B cell (primary cell): Measurements from ENCODE around the gene PAQR3. TPM values are rescaled to one million over a fixed set of nuclear protein-coding genes. Genes with fewer than 3 reads are reported as not detected.
A peak's percentile ranks its signal among the peaks of the same experiment; 100 is the strongest.

Experiments
- ATAC-seq: fragments of 200-7000 bp; cut with Tn5 transposase; one replicate; pipeline ENCODE4 v1.10.0; 2021; ENCODE audit warnings: low read depth, mild to moderate bottlenecking, moderate number of reproducible peaks, moderate library complexity
- CTCF ChIA-PET: fragments of 350-600 bp; sonication (Branson Sonifier 250); formaldehyde crosslinking; loops from one replicate; lab custom pipeline; 2021; ENCODE audit warnings: antibody characterized with exemption, inconsistent platforms; lab: Charles Lee
- POLR2A ChIA-PET: fragments of 350-600 bp; sonication (Branson Sonifier 250); formaldehyde crosslinking; loops from one replicate; lab custom pipeline; 2021; ENCODE audit warnings: antibody characterized with exemption; lab: Charles Lee
- DNase-seq: peaks from one replicate; pipeline ENCODE4 v3.0.0; 2013
- H2AFZ ChIP-seq: 2 replicates; pipeline ENCODE4 v1.6.1; 2012; ENCODE audit warnings: mild to moderate bottlenecking, low read depth, low read length; ENCODE audit not compliant: insufficient read depth, poor library complexity, severe bottlenecking
- H3K27ac ChIP-seq, 2 donors: 1 replicate in 1 of 2; 2 replicates in 1 of 2; pipeline ENCODE4 v1.5.1; 2012 to 2013; ENCODE audit warnings: low read length in 2 of 2, mild to moderate bottlenecking in 2 of 2, moderate library complexity in 1 of 2
- H3K27me3 ChIP-seq, 4 experiments: fragments of 200-600 bp in 1 of 4; sonication (generic) in 1 of 4; replicated peaks in 1 of 4; 1 replicate in 2 of 4; 2 replicates in 2 of 4; pipeline versions ENCODE4 v1.6.1 to v1.7.0; 2013 to 2016; ENCODE audit warnings: low read length in 3 of 4, mild to moderate bottlenecking in 2 of 4, mixed read lengths in 1 of 4, moderate library complexity in 1 of 4; ENCODE audit not compliant: insufficient read depth in 4 of 4, control insufficient read depth in 3 of 4; ENCODE audit errors: control extremely low read depth in 1 of 4
- H3K36me3 ChIP-seq, 2 experiments: replicated peaks in 1 of 2; 1 replicate in 1 of 2; 2 replicates in 1 of 2; pipeline versions ENCODE4 v1.6.1 to v1.7.1; 2013; ENCODE audit warnings: low read length in 1 of 2; ENCODE audit not compliant: insufficient read depth in 2 of 2, control insufficient read depth in 1 of 2; ENCODE audit errors: control extremely low read depth in 1 of 2, extremely low read depth in 1 of 2
- H3K4me1 ChIP-seq, 2 donors: fragments of 200-600 bp in 1 of 2; sonication (generic) in 1 of 2; 1 replicate in 1 of 2; 2 replicates in 1 of 2; pipeline versions ENCODE4 v1.5.1 to v1.6.1; 2013 to 2017; ENCODE audit warnings: low read length in 2 of 2; ENCODE audit not compliant: control insufficient read depth in 2 of 2, insufficient read depth in 2 of 2
- H3K4me2 ChIP-seq: replicated peaks from 2 replicates; pipeline ENCODE3; 2012; ENCODE audit warnings: mild to moderate bottlenecking, low read depth, low read length; ENCODE audit not compliant: poor library complexity, severe bottlenecking
- H3K4me3 ChIP-seq, 5 experiments: fragments of 200-600 bp in 1 of 5; sonication (generic) in 1 of 5; 1 replicate in 3 of 5; 2 replicates in 2 of 5; pipeline versions ENCODE4 v1.5.1 to v1.7.0; 2011 to 2016; ENCODE audit warnings: low read length in 4 of 5, mild to moderate bottlenecking in 4 of 5, low read depth in 2 of 5, control low read depth in 1 of 5, moderate library complexity in 1 of 5; ENCODE audit not compliant: insufficient read depth in 1 of 5; ENCODE audit errors: control extremely low read depth in 1 of 5, extremely low read depth in 1 of 5
- H3K79me2 ChIP-seq: fragments of 200-600 bp; sonication (generic); one replicate; pipeline ENCODE4 v1.6.0; 2016; ENCODE audit warnings: low read length; ENCODE audit not compliant: control insufficient read depth, insufficient read depth
- H3K9ac ChIP-seq: fragments of 200-600 bp; sonication (generic); 2 replicates; pipeline ENCODE4 v1.6.1; 2017; ENCODE audit warnings: mild to moderate bottlenecking, low read length, moderate library complexity
- H3K9me3 ChIP-seq, 3 donors: one replicate each; pipeline versions ENCODE4 v1.6.1 to v1.7.1; 2013; ENCODE audit warnings: low read length in 2 of 3; ENCODE audit not compliant: control insufficient read depth in 2 of 3, insufficient read depth in 1 of 3; ENCODE audit errors: control extremely low read depth in 1 of 3
- H4K20me1 ChIP-seq: 2 replicates; pipeline ENCODE4 v1.6.0; 2012; ENCODE audit warnings: mild to moderate bottlenecking, low read length; ENCODE audit not compliant: insufficient read depth, control insufficient read depth, poor library complexity, severe bottlenecking
- H3K27ac Mint-ChIP-seq: one replicate; pipeline ENCODE4 v1.8.0; 2021; ENCODE audit warnings: mixed read lengths
- H3K27me3 Mint-ChIP-seq: one replicate; pipeline ENCODE4 v1.8.0; 2021; ENCODE audit warnings: mixed read lengths
- H3K4me1 Mint-ChIP-seq: one replicate; pipeline ENCODE4 v1.8.0; 2021; ENCODE audit warnings: mixed read lengths
- H3K4me3 Mint-ChIP-seq: one replicate; pipeline ENCODE4 v1.8.0; 2021; ENCODE audit warnings: mixed read lengths
- H3K9me3 Mint-ChIP-seq: one replicate; pipeline ENCODE4 v1.8.0; 2022; ENCODE audit warnings: mixed read lengths; ENCODE audit not compliant: insufficient read depth
- CTCF ChIP-seq: fragments of 200-600 bp; IDR thresholded peaks from one replicate; pipeline ENCODE4 v1.8.0; 2022; ENCODE audit warnings: antibody characterized with exemption, mild to moderate bottlenecking
- EZH2 ChIP-seq: IDR thresholded peaks from 2 replicates; pipeline ENCODE4 v1.6.1; 2012; ENCODE audit warnings: borderline replicate concordance, low read depth, mild to moderate bottlenecking, moderate library complexity, low read length; ENCODE audit not compliant: insufficient read depth, poor library complexity, severe bottlenecking
- WGBS: methylation state at CpG from one replicate; pipeline ENCODE4 v1.1.5; 2013; ENCODE audit warnings: missing lambda C conversion rate; ENCODE audit not compliant: insufficient coverage; 5-methylcytosine and 5-hydroxymethylcytosine counted together
- intact Hi-C: fragments of 100-400 bp; cut with micrococcal nuclease; formaldehyde crosslinking; loops from one replicate; pipeline ENCODE4 v1.10.0; 2022
- polyA plus RNA-seq: library from polyadenylated mRNA; depleted of rRNA; stranded (reverse); fragments of >200 nt; gene quantifications from 2 replicates; pipeline ENCODE4 v1.2.3, GENCODE V29; 2012
- total RNA-seq, 2 donors: library from RNA; stranded (reverse); fragments of 120-200 nt in 1 of 2; gene quantifications; 1 replicate in 1 of 2; 2 replicates in 1 of 2; pipeline versions ENCODE4 v1.2.3 to v1.2.4, GENCODE V29; 2013 to 2022

PAQR3 gene
- total and polyA plus RNA-seq, 2 donors (not counting 1 experiment from before 2014, with no cell fraction given) = 5.3 to 12.6 TPM

GRCh38 chr4:78863991-78864390 is 75.2 kb downstream of the PAQR3 start:
- H3K9me3 ChIP-seq = no peaks in the 10 kb centered on the region
- ChIA-PET POLR2A (no interaction called here), CTCF (interaction anchor here (0.6 to 6.4 kb wide), 39 partner anchors 8 to 1601 kb away, joined by 3 to 164 read pairs (median 4); partner anchors contain the start of gene BMP2K)
- DNase-seq (no peak), ATAC-seq (no peak)
- no peak overlapping the region for H3K4me2 ChIP-seq
- TF ChIP-seq EZH2 (no peak), CTCF (no peak)
- Mint-ChIP-seq H3K9me3 (no peaks in the 10 kb centered on the region), H3K4me3 (no peak overlapping the region), H3K27ac (peak overlapping the region; percentile 7), H3K4me1 (peaks cover 17% of the 10 kb centered on the region), H3K27me3 (no peaks in the 10 kb centered on the region)
- H3K4me3 ChIP-seq = no peak overlapping the region
- no peak overlapping the region for H3K9ac ChIP-seq
- intact Hi-C loops = loop anchor here (1.0 to 10.0 kb wide), 7 partner anchors 19 to 905 kb away; partner anchors contain the start of gene BMP2K
- peaks cover 14% of the 10 kb centered on the region for H3K79me2 ChIP-seq
- no CpG with 5 or more reads among the region's 2 CpGs for WGBS
- H3K27me3 ChIP-seq = no peaks in the 10 kb centered on the region
- peak overlapping the region; percentile 28 for H2AFZ ChIP-seq
- H3K4me1 ChIP-seq = peaks cover 6 to 7% of the 10 kb centered on the region in 2 donors
- H3K36me3 ChIP-seq = peaks cover 15 to 66% of the 10 kb centered on the region in 2 experiments
- H3K27ac ChIP-seq = peak overlapping the region in 1 of 2 donors; percentile 75
- H4K20me1 ChIP-seq = peaks cover 4% of the 10 kb centered on the region

DNA sequence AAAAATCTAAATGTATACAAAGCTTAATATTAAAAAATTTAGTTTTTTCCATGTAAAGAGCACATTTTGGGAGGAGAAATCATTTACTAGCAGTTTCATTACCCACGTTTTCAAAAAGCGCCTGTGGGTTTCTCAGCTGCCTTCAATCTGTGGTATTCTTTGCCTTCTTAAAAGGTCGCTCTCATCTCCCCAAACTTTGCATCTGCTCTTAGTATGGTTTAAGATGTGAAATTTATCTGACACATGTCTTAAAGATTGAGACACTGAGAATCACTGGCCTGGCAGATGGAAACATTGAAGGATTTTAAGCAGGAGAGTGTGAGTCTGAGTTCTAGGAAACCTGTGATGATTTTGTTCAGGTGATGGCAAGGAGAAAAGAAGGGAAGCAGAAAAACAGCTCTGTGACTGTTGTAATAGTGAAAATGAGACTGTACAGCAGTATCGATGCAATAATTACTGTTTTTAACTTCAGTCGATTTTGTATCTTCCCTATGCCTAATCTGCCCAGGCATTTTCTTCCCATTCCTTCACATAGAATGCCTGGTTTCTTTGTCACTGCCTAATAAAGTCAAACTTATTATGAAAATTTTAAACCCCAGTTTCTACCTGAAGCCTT is 75.9 kb downstream of the PAQR3 start:
- POLR2A ChIA-PET = no interaction called here
- TF ChIP-seq CTCF (no peak), EZH2 (no peak)
- ATAC-seq (no peak), DNase-seq (peak; percentile 15)
- Mint-ChIP-seq H3K9me3 (no peaks in the 10 kb centered on the region), H3K27ac (peak overlapping the region; percentile 75), H3K4me3 (peak overlapping the region; percentile 20), H3K27me3 (no peaks in the 10 kb centered on the region), H3K4me1 (peaks cover 17% of the 10 kb centered on the region)
- Histone ChIP-seq H3K9ac (peak overlapping the region; percentile 8), H4K20me1 (peaks cover 4% of the 10 kb centered on the region), H2AFZ (peak overlapping the region; percentile 30), H3K4me1 (peaks cover 6 to 7% of the 10 kb centered on the region in 2 donors), H3K4me3 (no peak overlapping the region), H3K27ac (peak overlapping the region in 1 of 2 donors; percentile 75), H3K9me3 (no peaks in the 10 kb centered on the region), H3K27me3 (no peaks in the 10 kb centered on the region), H3K36me3 (peaks cover 15 to 61% of the 10 kb centered on the region in 2 experiments), H3K4me2 (no peak overlapping the region), H3K79me2 (peaks cover 14% of the 10 kb centered on the region)
- intact Hi-C loops = loop anchor here (2.0 to 10.0 kb wide), 5 partner anchors 19 to 219 kb away; partner anchors contain the start of gene BMP2K
- CTCF ChIA-PET = interaction anchor here (0.6 to 6.4 kb wide), 34 partner anchors 9 to 904 kb away, joined by 3 to 164 read pairs (median 4); no protein-coding TSS in a partner anchor
- no CpG with 5 or more reads among the region's 5 CpGs for WGBS
